ENCODE data around the gene EXD2. TPM values are rescaled to one million over a fixed set of nuclear protein-coding genes. Genes with fewer than 3 reads are reported as not detected.

EXD2 gene
- total RNA-seq, 1 donor from 2014 or later: 14.0 TPM

DNA sequence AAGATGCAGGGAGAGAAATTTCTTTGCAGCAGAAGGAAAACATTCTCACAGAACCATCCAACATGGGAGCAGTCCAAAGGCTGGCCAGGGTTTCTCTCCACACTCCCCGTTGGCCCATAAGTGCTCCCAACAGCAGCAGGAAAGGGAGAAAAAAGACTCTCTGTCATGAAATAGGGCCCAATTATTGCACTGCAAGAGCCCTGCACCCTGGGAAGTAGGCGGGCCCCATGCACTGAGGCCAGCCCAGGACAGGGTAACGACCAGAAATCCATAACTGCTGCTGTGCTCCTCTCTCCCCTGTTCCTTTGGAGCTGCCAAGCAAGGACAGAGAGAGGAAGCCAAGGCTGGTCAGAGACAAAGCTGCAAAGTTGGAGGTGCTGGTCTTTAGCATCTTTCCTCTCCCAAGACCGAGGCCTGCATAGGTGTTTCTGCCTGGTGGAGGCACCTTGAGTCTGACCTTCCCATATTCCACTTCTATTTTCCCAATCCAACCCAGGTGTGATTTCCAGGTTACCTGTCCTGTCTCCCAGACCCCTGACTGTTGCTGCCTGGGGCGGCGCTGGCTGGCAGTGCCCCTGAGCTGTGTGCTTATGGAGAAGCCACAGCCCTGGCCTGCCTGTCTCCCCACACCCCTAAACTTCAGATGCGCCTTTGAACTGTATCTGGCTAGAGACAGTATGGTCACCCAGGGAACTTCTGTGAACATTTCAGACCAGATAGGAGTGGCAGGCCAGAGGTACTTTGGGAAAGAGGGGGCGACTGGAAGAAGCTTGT is 75.5 kb downstream of the EXD2 start:
- TF ChIP-seq, protein P1, sequence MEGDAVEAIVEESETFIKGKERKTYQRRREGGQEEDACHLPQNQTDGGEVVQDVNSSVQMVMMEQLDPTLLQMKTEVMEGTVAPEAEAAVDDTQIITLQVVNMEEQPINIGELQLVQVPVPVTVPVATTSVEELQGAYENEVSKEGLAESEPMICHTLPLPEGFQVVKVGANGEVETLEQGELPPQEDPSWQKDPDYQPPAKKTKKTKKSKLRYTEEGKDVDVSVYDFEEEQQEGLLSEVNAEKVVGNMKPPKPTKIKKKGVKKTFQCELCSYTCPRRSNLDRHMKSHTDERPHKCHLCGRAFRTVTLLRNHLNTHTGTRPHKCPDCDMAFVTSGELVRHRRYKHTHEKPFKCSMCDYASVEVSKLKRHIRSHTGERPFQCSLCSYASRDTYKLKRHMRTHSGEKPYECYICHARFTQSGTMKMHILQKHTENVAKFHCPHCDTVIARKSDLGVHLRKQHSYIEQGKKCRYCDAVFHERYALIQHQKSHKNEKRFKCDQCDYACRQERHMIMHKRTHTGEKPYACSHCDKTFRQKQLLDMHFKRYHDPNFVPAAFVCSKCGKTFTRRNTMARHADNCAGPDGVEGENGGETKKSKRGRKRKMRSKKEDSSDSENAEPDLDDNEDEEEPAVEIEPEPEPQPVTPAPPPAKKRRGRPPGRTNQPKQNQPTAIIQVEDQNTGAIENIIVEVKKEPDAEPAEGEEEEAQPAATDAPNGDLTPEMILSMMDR (conservative IDR thresholded peaks at IDR 0.05; ENCODE audit: low read depth, low read length): no peak
- no peak for DNase-seq (ENCODE audit: low read depth)
- no peak overlapping the region for H3K4me3 ChIP-seq (ENCODE audit: low read depth, low read length)

DNA sequence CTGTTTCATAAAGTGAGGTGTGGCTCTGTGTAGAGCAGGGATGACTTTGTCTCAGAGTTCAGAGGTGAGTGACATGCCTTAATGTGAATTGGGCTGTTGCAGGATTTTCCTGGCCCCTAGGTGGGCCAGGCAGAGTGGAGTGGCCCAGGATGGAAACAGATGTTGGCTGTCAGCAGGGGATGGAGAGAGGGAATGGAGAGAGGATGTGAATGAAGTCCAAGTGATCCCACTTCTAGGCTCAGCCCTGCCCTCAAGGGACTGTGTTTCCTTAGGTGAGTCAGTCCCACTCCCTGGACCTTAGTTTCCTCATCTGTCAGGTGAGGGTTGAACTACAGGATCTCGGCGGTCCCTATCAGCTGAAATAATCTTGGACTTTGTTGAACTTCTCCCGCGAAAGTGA is 76.2 kb downstream of the EXD2 start:
- TF ChIP-seq, protein P1 (conservative IDR thresholded peaks at IDR 0.05; ENCODE audit: low read depth, low read length): no peak
- no peak for DNase-seq (ENCODE audit: low read depth)
- no peak overlapping the region for H3K4me3 ChIP-seq (ENCODE audit: low read depth, low read length)

DNA sequence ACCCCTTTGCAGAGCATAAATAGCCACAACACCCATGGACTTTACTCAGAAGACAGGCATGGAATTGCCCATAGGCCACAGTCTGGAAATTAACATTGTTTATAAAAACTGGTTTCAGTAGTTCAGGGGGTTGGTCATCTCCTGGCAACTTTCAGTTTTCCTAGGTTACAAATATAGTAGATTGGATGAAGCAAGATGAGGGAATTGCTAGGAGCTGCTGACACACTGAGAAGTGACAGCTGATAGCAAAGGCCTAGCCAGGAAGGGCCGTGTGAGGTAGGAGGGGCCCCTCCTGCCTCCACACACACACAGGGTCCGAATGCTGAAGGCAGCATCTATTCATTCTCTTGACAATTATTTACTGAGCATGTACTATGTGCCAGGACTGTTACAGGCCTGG is 76.9 kb downstream of the EXD2 start:
- no peak for DNase-seq (ENCODE audit: low read depth)
- H3K4me3 ChIP-seq (ENCODE audit: low read depth, low read length): no peak overlapping the region
- TF ChIP-seq, protein P1 (conservative IDR thresholded peaks at IDR 0.05; ENCODE audit: low read depth, low read length): no peak

DNA sequence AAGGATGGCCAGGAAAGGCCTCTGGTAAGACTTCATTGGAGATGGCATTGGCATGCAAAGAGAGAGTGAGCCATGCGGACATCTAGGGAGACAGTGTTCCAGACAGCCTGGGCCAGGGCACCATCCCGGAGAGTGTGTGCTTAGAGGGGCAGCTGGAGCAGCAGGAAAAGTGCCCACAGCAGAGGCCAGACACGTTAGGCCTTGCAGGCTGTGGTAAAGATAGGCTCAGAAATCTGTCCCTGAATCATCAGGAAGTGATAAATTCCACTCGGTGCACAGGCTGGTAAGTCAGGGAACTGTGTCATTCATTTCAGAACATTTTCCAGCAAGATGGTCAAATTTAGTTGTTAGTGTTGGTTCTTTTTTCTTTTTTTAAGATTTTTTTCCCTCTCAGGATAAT is 77.5 kb downstream of the EXD2 start:
- no peak for DNase-seq (ENCODE audit: low read depth)
- TF ChIP-seq, protein P1 (conservative IDR thresholded peaks at IDR 0.05; ENCODE audit: low read depth, low read length): no peak
- H3K4me3 ChIP-seq (ENCODE audit: low read depth, low read length): no peak overlapping the region

DNA sequence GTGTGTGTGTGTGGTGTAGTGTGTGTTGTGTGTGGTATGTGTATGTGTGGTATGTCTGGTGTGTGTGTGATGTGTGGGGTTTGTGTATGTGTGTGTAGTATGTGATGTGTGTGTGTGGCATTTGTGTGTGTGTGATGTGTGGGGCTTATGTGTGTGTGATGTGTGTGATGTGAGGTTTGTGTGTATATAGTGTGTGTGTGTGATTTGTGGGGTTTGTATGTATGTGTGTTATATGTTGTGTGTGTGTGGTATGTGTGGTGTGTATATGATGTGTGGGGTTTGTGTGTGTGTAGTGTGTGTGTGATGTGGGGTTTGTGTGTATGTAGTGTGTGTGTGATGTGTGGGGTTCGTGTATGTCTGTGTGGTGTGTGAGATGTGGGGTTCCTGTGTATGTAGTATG is 78.1 kb downstream of the EXD2 start:
- H3K4me3 ChIP-seq (ENCODE audit: low read depth, low read length): no peak overlapping the region
- DNase-seq (ENCODE audit: low read depth): no peak
- TF ChIP-seq, protein P1 (conservative IDR thresholded peaks at IDR 0.05; ENCODE audit: low read depth, low read length): no peak

DNA sequence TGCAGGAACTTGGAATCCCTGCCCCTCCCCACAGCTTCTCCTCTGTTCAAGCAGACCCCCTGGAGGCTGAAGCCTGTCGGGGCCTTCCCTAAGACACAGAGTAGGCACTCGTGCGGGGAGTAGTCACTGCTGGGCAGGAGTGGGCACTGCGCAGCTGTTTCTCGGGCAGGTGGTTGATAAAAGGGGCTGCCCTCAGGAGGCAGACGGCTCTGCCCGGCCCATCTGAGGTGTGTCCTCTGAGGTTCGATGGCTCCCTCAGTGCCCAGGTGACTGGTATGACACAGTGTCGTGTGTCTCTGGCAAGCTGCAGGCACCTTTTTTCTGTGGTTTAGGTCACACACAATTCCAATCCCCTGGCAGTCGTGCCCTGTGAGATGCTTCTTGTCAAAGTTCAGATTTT is 78.8 kb downstream of the EXD2 start:
- H3K4me3 ChIP-seq (ENCODE audit: low read depth, low read length): no peak overlapping the region
- DNase-seq (ENCODE audit: low read depth): no peak
- TF ChIP-seq, protein P1 (conservative IDR thresholded peaks at IDR 0.05; ENCODE audit: low read depth, low read length): no peak
